OCI-LY7 (cell line): Measurements from ENCODE around the gene STK11IP. TPM values are rescaled to one million over a fixed set of nuclear protein-coding genes. Genes with fewer than 3 reads are reported as not detected.

ENCODE experiments used
- BruUV-seq: library from RNA; stranded (reverse); fragments of 400-500 nt; replicated peaks from 2 replicates; lab custom pipeline; 2021; lab: Mats Ljungman, UMichigan
- CTCF ChIA-PET: fragments of 300-600 bp; sonication (Branson Sonifier 250); formaldehyde crosslinking; loops from one replicate; lab custom pipeline; 2022; ENCODE audit warnings: antibody characterized with exemption; ENCODE audit not compliant: unreplicated experiment; lab: Charles Lee
- POLR2A ChIA-PET: fragments of 300-600 bp; sonication (Branson Sonifier 250); formaldehyde crosslinking; loops from one replicate; lab custom pipeline; 2022; ENCODE audit warnings: antibody characterized with exemption; lab: Charles Lee
- DNase-seq: peaks from one replicate; pipeline ENCODE4 v3.0.0-alpha.2; 2015; ENCODE audit warnings: low spot score
- H2AFZ ChIP-seq: fragments of 200-600 bp; sonication (generic), shearing (Covaris generic); 2 replicates; pipeline ENCODE4 v1.6.1; 2014; ENCODE audit warnings: mild to moderate bottlenecking, antibody characterized with exemption, low read length, moderate library complexity
- H3K27ac ChIP-seq: fragments of 200-600 bp; sonication (generic); 2 replicates; pipeline ENCODE4 v1.5.1; 2014; ENCODE audit warnings: mixed run types, low read depth, mild to moderate bottlenecking, moderate library complexity, low read length, inconsistent platforms; ENCODE audit not compliant: poor library complexity, severe bottlenecking
- H3K36me3 ChIP-seq: fragments of 200-600 bp; sonication (generic); 2 replicates; pipeline ENCODE4 v1.6.1; 2014; ENCODE audit warnings: mild to moderate bottlenecking, antibody characterized with exemption, low read length, moderate library complexity, mixed read lengths; ENCODE audit not compliant: insufficient read depth
- H3K4me1 ChIP-seq: fragments of 200-600 bp; sonication (generic); 2 replicates; pipeline ENCODE4 v1.5.1; 2014; ENCODE audit warnings: mild to moderate bottlenecking, low read length; ENCODE audit not compliant: insufficient read depth, poor library complexity, severe bottlenecking
- H3K4me2 ChIP-seq: fragments of 200-600 bp; sonication (generic); 2 replicates; pipeline ENCODE4 v1.6.1; 2014; ENCODE audit warnings: mild to moderate bottlenecking, low read length
- H3K4me3 ChIP-seq: fragments of 200-600 bp; sonication (generic); 2 replicates; pipeline ENCODE4 v1.5.1; 2014; ENCODE audit warnings: mild to moderate bottlenecking, low read depth, low read length; ENCODE audit not compliant: poor library complexity, severe bottlenecking
- H3K79me2 ChIP-seq: fragments of 200-600 bp; sonication (generic); 2 replicates; pipeline ENCODE4 v1.6.1; 2016; ENCODE audit warnings: low read depth, mild to moderate bottlenecking, low read length, moderate library complexity, mixed read lengths; ENCODE audit not compliant: insufficient read depth
- H3K9me2 ChIP-seq: fragments of 200-600 bp; sonication (generic); 2 replicates; pipeline ENCODE4 v1.6.1; 2016; ENCODE audit warnings: mild to moderate bottlenecking, low read length, mixed read lengths; ENCODE audit not compliant: insufficient read depth
- H3K9me3 ChIP-seq: fragments of 200-600 bp; sonication (generic); 2 replicates; pipeline ENCODE4 v1.6.1; 2014; ENCODE audit warnings: mild to moderate bottlenecking, mixed run types, low read length, mixed read lengths
- H4K20me1 ChIP-seq: fragments of 200-600 bp; sonication (generic); 2 replicates; pipeline ENCODE4 v1.6.1; 2014; ENCODE audit warnings: mild to moderate bottlenecking, antibody characterized with exemption, low read length, moderate library complexity, mixed read lengths; ENCODE audit not compliant: insufficient read depth
- CTCF ChIP-seq: fragments of 200-600 bp; sonication (generic); conservative IDR thresholded peaks from 2 replicates; pipeline ENCODE4 v1.5.1; 2014; ENCODE audit warnings: mild to moderate bottlenecking, antibody characterized with exemption, low read length, moderate library complexity, mixed read lengths
- EZH2phosphoT487 ChIP-seq: fragments of 200-600 bp; sonication (generic); IDR thresholded peaks from 2 replicates; pipeline ENCODE4 v1.6.1; 2018; ENCODE audit warnings: low read depth, borderline replicate concordance, mild to moderate bottlenecking, mixed run types, antibody characterized with exemption, low read length, moderate library complexity, mixed read lengths
- intact Hi-C: fragments of 100-400 bp; cut with micrococcal nuclease; formaldehyde crosslinking; loops from one replicate; pipeline ENCODE4 v1.10.0; 2022; ENCODE audit not compliant: unreplicated experiment
- total RNA-seq, 2 experiments: library from RNA; depleted of rRNA in 1 of 2; stranded (reverse); fragments of >200 nt in 1 of 2; shearing (Covaris generic) in 1 of 2; gene quantifications; 2 replicates each; pipeline ENCODE4 v1.2.3, GENCODE V29; 2014 to 2022

The STK11IP gene
- total RNA-seq, 2 experiments from 2014 or later, result 26.5 to 37.6 TPM

DNA sequence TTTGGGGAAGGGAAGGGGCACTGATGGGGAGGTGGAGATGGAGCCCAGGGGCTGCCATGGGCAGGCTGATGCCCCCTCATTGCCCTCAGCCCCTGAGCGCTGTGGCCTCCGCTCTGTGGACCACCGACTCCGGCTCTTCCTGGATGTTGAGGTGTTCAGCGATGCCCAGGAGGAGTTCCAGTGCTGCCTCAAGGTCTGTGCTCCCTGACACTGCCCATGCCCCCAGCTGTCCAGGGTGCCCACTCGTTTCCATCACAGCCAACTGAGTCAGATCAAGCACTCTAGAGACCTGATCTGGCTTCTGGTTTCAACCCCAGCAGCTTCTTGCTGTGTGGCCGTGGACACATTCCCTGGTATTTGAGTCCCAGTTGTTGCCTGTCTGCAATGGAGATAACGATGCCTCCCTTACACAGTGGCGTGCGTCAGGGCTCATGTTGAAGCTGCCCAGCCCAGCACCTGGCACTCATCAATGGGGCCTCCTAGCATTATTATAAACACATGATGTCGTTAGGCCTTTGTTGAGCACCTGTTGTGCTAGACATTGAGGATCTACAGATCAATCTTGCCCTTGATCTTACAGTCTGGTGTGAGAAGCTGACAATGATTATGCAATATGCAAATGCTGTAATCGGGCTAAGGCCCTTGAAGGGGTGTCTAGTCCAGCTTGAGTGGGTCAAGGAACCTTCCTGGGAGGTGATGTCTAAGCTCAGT is 14.4 kb downstream of the STK11IP start:
- Histone ChIP-seq H3K4me3 (no peak overlapping the region), H3K9me3 (no peaks in the 10 kb centered on the region), H3K79me2 (no peaks in the 10 kb centered on the region), H2AFZ (no peak overlapping the region), H3K27ac (no peak overlapping the region), H3K4me2 (no peak overlapping the region), H3K9me2 (no peaks in the 10 kb centered on the region), H4K20me1 (no peaks in the 10 kb centered on the region), H3K4me1 (peaks cover 6% of the 10 kb centered on the region), H3K36me3 (peaks cover 17% of the 10 kb centered on the region; the same call in 1 of the 2 replicates)
- BruUV-seq, result no TSS peak
- intact Hi-C loops, result no loop called here
- CTCF ChIA-PET, result no interaction called here
- DNase-seq, result no peak
- POLR2A ChIA-PET, result no interaction called here
- TF ChIP-seq CTCF (no peak), EZH2phosphoT487 (no peak)

DNA sequence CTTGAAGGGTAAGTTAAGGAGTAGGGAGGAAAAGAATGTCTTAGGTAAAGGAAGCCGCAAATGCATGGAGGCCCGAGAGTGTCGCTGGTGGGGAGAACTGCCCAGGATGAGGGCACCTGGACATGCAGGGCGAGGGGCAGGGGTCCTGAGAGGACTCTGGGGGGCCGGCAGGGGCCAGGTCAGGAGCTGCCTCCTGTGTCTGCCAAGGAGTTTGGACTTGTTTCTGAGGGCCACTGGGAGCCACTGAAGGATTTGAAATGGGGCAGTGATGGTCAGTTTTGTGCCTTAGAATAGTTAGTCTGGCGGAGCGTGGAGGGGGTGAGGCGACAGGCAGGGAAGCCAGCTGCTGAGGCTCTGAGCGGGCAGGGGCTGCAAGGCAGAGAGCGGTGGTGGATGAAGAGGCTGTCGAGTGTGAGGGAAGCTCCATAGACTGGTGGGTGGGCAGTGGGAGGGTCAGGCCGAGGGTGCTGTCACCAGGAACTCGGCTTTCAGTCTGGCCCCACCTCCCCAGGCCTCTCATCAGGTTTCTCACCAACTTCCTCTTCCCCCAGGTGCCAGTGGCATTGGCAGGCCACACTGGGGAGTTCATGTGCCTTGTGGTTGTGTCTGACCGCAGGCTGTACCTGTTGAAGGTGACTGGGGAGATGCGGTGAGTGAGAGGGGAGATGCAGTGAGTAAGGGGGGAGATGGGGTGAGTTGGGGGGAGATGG is 15.1 kb downstream of the STK11IP start:
- no peak overlapping the region for H3K4me3 ChIP-seq
- peak overlapping the region; percentile 30; the same call in 1 of the 2 replicates for H3K4me2 ChIP-seq
- H3K9me2 ChIP-seq, result no peaks in the 10 kb centered on the region
- intact Hi-C loops, result no loop called here
- ChIA-PET CTCF (no interaction called here), POLR2A (no interaction called here)
- H3K9me3 ChIP-seq, result no peaks in the 10 kb centered on the region
- H2AFZ ChIP-seq, result no peak overlapping the region
- no TSS peak for BruUV-seq
- DNase-seq, result peak; percentile 59
- H4K20me1 ChIP-seq, result no peaks in the 10 kb centered on the region
- H3K79me2 ChIP-seq, result no peaks in the 10 kb centered on the region
- no peak overlapping the region for H3K27ac ChIP-seq
- peaks cover 17% of the 10 kb centered on the region; the same call in 1 of the 2 replicates for H3K36me3 ChIP-seq
- H3K4me1 ChIP-seq, result peaks cover 6% of the 10 kb centered on the region
- TF ChIP-seq CTCF (no peak), EZH2phosphoT487 (no peak)
